NCI-H82 treated with DMSO at 0.1 percent for 48 hours (cell line): Measurements from ENCODE around the gene CELF3.
A peak's percentile ranks its signal among the peaks of the same experiment; 100 is the strongest.

ENCODE experiments used
- DNase-seq: peaks from one replicate; lab custom pipeline; 2025; ENCODE audit not compliant: unreplicated experiment; lab: John Stamatoyannopoulos, UW

CELF3 gene

DNA sequence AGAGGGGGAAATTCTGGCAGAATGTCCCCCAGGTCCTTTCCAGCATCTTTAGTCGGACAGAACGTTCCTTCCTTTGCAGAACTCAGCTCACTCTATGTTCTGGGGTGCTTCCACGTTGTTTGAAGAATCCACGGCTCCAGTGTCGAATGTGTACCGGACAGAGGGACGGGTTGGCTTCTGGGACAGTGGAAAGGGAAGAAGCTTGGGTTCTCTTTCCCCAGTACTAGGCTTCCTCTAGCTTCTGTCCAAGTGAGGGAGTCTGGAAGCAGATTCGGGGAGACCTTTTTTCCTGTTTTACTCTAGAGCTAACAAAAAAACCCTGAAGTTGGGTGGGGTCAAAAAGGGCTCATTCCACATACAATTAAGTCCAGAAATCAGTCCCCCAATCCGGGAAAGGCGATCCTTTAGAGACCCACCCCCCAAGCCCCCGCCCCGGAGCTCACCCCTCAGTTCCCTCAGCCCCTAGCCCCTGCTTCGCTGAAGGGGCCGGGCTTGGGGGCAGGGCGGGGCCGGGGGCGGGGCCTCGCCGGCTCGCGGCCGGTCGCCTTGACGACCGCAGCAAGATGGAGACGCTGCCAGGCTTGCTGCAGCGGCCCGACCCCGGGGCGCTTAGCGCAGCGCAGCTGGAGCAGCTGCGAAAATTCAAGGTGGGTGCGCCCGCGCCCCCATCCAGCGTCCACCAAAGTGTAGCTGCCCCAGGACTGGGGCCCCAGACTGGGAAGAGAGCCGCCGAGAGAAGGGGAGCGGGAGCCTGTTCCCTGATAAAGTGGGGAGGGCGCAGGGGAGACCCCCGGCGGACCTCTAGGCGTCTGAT, 4.6 kb upstream of the CELF3 start, which contains the start of gene RIIAD1:
RIIAD1 (plus strand) TSS at position 549 of the 814 bp plus-strand sequence; CDS start at position 564, 15 bp downstream.
- no peak for DNase-seq

DNA sequence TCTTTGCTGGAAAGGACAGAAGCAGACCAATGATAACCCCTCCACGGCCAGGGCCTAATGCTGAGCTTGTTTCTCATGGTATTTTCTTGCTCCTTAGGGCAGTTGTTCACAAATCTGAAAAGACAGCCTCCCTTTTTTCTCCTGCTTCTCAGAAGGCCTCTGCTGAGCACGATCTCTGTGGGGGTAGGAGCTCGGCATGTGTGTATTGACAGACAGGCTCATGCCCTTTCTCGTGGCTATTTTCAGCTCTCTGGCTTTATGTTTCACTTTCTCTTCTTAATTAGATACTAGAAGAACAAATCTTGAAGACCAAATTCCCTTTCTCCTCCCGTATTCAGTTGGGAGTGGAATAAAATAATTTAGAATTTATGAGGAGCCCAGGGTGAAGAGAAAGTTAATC, 4.0 kb upstream of the CELF3 start:
- DNase-seq = no peak

DNA sequence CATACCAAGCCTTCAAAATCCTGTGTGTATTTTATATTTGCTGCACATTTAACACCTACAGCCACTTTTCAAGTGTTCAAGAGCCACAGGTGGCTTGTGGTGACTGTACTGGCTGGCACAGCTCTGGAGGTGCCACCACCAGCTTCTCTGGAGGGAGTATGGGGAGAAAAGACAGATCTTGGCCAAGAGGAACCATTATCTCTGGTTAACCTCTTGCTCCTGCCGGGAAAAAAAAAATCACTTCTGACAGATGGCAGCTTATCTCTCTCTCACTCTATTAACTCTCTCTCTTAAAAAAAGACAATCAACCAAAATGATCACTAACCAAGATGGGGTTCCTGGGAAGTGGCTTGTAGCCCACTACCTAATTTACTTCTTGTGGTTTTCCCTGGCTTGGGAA, 3.5 kb upstream of the CELF3 start:
- DNase-seq = no peak

DNA sequence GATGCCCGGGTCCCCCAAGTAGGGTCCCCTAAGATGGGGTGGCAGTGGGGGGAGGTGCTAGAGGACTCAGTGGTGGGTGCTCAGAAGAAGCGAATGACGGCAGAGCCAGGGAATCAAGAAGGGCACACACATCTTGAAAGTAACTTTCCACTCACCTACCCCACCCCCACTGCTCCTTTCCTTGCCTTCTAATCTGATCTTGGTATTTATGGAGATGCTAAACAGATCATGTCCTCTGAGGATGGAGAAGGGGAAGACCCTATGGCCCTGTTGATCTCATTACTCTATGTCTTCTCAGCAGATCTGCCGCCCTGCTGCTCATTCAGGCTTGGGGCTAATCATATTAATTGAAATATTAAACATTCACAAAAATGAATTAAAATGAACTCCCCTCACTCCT, 2.1 kb upstream of the CELF3 start:
- peak; percentile 98 for DNase-seq

DNA sequence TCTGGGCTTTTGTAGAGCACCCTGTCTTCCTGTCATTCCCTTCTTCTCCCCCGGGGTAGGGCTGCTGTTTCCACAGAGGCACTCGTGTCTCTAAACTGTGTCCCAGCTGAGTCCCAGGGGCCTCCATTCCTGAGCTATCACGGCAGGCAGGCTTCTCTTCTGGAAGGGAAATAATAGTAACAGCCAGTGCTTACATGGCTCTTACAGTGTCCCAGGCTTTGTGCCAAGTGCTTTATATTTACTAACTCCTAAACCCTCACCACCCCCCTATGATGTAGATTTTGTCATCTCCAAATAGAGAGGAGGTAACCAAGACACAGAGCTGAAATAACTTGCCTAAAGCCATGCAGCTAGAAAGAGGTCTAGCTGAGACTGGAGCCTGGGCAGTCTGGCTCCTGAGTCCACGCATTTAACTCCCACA, 1.4 kb upstream of the CELF3 start:
- no peak for DNase-seq

DNA sequence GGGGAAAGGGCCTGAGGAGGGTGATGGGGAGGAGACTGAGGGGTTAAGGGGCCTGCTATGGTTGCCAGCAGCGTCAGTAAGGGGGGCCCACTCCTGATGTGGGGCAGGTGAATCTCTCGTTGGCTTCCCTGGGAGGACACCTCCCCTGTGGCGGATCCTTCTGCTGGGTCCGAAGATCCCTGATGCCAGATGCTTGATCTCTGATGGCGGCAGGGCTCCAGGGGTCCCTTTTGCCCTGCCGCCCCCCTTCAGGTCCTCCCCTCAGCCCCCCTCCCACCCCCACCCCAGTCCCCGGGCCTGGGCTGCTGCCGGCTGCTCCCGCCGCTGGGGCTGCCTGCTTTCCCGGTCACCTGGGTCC, 219 bp downstream of the CELF3 start:
- no peak for DNase-seq

DNA sequence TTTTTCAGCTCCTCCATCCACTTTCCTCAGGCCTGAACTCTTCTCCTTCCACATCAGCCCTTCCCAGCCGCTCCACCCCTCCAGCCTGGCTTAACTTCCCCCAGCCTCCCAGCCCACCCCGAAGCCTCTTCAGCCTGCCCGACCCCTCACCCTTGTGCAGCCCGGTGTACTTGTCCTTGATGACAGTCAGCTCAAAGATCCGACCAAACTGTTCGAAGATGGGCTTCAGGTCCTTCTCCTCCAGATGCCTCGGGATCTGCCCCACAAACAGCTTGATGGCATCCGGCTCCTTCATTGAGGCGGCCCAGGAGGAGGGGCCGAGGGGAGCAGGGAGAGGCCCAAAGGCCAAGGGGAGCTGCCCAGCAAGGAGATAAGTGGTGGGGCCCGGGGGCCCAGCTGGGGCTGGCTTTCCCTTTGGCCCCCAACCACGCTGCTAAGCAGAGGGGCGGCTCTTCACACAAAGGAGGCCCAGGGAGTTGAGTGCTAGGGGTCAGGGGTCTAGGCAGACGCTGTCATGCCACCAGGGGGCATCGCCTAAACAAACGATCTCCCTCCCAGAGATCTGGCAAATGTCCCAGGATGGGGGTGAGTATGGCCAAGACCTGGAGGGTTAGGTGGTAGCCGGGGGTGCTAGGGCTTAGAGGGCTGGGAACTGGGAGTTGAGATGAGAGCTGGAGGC, 738 bp downstream of the CELF3 start:
- peak; percentile 78 for DNase-seq

DNA sequence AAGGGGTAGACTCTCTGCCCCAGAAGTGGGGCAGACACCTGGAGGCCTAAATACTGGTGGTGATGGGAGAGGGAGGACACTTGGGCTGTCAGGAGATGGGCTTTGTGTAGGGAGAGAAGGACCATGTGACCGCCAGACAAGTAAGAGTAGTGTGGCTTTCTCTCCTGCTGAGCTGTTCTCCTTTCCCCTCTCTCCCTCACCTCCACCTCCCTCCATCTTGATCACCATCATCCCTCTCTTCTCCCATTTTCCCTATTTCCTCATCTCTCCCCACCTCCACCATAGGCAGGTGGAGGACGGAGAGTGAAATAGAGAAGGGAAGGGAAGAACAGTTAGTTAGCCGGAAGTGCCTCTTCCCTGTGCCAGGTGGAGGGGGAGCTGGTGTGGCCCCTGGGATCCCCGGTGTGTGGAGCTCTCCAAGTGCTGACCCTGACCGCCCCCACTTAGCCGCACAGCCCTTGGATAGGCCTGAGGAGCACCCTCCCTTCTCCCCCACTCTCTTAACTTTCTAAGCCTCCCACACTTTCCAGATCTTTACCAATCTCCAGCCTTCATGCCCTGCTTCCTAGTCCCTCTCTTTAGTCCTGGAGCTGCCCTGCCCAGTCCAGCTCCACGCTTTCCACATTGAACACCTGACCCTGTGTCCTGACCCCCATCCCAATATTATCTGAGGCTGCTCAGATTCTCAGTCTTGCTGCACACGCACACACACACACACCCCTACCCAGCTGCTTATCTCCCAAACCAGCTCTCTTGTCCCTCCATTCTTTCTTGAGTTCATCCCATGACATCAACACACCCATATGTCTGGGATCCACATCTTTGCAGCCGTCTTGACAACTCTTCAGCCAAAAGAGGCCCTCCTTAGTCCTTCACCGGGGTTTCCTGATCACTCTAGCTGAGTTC, 1.5 kb downstream of the CELF3 start:
- no peak for DNase-seq

DNA sequence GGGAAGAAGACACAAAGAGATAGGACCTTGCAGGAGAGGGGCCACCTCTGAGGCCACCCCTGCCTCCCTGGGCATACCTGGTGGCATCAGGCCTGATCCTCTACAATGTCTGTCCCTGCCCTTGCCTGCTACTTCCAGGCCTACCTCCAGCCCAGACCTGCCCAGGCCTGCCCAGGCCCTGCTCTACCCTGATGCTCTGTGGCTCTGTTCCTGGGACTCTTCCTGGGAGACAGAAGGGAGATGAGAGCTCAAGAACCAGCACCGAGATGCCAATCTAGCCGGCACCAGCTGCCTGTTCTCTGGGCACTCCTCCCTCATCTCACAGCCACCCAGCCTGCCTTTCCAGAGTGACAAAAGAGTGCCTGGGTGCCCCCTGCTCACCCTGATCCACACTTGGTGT, 2.7 kb downstream of the CELF3 start:
- no peak for DNase-seq

DNA sequence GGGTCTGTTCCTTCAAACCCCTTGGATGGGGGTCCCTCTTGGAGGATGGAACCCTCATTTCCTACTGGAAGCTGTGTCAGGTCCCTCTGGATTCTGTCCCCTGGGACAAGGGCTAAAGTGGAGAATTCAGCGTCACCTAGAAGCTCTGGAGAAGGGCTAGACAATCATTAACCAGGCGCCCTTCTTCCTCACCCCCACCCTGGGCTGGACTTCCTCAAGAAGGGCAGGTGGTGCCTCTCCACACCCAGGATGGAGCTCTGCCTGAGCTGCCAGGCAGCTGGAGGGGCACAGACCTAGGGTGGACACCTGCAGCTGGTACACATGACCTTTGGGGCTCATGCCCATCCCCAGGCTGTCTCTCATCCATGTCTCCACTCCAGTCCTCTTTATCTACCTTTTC, 3.6 kb downstream of the CELF3 start:
- DNase-seq = no peak

DNA sequence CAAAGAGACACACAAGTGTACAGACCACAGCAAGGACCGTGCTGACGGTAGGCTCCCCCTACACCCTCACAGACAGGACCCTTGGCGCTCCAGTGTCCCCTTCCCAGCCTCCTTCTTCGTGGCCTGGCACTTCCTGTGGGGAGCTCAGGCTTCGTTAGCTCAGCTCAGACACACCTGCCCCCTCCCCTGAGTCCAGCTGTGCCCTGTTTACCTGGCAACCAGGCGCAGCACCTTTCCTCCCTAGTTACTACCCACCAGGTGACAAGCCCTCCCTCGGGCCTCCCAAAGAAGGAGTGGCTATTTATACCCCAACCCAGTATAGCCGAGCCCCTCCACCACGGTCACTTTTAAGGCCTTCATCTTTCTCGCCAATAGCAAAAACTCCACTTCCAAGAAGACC, 4.7 kb downstream of the CELF3 start:
- no peak for DNase-seq

DNA sequence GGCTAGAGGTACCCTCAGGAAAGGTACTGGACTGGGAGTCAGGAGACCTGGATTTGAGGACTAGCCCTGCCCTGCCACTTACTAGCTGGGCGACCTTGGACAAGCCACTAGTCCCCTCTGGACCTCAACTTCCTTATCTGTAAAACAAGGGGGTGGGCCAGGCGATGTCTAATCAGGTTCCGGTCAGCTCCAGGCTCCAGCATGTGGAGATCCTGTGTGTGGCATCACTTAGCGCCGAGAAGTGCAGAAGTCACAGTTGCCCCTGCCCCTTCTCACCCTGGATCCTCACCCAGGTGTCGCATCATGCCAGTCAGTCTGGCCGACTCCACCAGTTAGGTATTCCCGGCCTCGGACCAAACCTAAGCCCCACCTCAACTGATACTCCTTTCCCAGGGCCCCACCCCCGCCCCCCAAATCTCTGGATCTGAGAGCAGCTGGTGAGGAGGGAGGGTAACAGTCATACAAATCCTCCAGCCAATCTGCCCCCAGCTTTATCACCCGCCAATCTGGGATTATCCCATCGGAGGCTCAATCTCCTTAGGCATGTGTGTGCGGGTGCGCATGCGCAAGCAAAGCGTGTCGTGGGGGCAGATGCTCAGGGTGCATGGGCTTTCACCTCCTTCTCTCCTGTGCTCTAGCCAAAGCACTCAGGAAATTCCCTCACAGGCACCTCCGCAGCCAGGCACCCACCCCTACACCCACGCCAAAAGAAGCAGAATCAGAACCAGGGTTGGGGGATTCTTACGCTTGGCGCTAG, 5.4 kb downstream of the CELF3 start:
- DNase-seq = peak; percentile 99

DNA sequence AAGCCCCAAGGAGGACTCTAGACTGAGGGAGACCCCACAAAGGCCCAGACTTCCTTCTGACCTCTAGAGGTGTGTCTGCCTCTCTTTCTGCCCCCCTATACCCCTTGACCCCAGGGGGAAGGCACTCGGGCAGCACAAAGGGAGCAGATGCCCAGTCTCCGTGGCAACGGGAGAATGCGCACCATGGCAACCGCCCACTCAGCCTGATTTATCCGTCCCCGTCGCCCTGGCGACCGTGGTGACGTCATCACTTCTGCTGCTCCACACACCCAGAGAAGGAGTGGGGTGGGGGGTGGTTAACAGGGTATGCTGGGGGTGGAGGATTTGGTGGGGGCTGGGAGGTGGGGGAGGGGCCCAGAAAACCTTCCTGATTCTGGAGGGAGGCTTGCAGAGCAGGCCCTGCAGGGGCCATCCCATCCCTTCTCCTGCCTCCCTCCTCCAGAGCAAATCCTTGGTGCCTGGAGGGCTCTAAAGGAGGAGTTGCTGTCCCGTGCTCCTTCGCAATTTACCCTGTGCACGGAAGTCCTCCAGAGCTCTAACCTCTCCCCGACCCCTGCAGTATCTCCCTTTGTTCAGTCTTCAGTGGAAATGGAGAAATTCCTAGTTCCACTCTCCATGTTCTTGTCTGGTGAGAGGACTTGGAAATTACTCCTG, 6.3 kb downstream of the CELF3 start:
- DNase-seq = no peak

DNA sequence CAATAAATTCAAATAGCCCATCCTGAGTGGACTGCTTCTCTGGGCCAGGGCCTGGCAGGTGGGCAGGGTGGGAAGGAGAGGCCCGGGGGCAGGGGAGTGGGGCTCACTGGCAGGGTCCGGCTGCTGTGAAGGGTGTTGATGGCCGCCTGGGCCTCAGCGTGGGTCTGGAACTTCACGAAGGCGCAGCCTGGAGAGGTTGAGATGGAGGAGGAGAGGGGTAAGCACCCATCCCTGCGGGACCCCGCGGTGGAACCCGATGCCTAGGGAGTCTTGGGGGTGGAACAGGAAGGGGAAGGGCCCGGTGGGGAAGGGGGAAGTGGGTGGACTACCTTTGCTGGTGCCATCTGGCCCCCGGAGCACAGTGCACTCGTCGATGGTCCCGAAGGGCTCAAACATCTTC, 7.7 kb downstream of the CELF3 start:
- DNase-seq = no peak

DNA sequence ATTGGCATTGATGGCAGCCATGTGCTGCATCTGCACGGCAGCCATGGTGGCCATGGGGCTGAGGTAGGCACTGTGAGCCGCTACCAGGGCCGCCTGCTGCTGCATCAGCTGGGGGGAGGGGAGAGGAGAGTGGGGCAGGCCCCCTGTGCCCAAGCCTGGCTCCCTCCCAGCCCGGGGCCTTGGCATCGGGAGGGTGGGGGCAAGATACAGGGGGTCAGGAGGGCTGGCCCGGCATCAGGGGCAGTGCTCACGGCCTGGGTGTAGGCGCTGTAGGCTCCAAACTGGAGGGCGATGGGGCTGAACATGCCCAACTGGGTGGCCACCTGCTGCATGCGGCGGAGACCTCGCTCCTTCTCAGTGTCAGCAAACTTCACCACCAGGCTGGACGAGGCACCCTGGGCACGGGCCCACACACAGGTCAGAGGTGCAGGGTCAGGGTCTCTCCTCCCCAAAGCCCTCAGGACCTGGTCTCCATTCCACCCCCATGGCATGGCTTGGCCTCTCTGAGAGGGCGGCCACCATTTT, 9.0 kb downstream of the CELF3 start:
- no peak for DNase-seq

DNA sequence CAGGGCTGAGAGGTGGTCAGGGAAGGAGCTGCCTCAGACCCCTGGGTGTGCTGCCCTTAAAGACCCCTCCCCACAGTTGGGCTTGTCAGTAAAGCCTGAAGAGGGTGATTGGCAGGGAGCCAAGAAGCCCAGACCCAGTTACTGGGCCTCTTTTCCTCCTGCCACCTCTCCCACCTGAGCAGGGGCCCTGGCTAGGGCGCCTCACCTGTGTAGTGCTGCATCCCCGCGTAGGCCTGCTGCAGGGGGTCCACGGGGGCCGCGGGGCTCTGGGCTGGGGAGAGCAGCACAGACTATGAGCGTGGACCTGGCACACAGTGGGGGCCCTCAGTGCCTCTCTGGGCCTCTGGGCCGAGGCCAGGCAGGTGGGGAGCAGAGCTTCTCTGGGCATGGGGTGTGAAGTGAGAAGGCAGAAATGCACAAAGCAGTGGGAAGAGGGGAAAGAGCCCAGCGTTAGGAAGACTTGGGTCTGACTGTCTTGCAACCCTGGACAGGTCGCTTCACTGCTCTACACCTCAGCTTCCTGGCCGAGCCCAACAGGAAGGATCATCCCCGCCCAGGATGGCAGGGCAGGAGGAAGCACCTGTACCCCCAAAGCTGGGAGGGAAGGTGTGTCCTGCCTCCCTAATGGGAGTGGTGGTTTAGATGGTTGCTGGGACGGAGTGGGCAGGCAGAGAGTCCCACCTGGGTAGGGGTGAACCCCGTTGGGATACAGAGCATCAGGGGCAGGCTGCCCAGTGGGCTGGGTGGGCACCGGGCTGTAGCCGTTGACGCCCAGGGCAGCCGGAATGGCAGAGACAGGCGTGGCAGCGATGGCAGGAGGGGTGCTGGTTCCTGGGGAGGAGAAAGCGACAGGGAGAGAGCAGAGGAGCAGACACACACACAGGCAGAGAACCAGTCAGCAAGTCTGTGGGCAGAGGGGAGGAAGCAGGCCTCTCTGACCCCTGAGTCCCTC, 9.9 kb downstream of the CELF3 start:
- no peak for DNase-seq

DNA sequence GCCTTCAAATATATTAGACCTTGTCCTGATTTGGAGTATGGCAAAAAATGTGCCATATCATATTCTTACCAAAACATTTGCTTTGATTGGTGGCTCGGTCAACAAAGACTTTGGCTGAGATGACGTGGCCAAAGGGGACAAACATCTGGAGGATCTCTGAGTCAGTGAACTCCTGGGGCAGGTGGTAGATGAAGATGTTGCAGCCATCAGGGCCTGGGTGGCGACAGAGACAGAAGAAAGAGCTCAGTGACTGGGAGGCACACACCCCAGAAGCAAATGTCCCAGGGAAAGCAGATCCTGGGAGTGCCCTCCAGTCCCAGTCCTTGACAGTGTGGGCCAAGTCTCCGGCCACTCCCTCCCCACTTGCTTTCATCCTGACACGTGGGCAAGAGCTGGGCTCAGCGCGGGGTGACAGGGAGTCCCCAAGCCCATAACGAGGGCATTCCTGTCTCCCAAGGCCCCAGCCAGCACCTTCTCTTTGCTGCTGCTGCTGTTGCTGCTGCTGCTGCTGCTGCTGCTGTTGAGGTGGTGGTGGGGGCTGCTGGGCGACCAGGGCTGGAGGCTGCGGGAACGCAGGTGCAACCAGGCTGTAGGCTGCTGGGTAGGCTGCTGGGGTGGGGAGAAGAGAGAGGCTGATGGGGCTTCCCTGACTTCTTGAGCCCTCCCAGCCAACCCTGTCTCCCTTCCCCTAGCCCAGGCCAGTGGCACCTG, 10.7 kb downstream of the CELF3 start:
- DNase-seq = no peak

DNA sequence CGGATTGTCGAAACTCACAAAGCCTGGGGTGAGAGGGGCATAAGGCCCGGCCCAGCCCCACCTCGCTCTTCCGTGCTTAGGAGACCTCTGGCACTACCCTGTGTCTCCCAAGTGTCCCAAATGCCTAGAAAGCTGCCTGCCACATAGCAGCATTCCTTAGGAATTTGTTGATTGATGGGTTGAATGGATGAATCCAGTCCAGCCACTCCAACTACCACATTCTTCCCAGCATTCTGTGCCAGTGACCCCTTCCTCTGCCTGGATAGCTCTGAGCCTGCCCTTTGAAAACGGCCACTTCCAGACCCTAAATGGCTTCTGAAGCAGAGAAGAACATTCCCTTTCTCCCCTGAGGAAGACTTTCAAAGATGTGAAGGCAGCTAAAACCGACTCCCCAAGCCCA, 11.5 kb downstream of the CELF3 start:
- DNase-seq = no peak
